Measurements from ENCODE around the gene USP10.

Gene USP10

DNA sequence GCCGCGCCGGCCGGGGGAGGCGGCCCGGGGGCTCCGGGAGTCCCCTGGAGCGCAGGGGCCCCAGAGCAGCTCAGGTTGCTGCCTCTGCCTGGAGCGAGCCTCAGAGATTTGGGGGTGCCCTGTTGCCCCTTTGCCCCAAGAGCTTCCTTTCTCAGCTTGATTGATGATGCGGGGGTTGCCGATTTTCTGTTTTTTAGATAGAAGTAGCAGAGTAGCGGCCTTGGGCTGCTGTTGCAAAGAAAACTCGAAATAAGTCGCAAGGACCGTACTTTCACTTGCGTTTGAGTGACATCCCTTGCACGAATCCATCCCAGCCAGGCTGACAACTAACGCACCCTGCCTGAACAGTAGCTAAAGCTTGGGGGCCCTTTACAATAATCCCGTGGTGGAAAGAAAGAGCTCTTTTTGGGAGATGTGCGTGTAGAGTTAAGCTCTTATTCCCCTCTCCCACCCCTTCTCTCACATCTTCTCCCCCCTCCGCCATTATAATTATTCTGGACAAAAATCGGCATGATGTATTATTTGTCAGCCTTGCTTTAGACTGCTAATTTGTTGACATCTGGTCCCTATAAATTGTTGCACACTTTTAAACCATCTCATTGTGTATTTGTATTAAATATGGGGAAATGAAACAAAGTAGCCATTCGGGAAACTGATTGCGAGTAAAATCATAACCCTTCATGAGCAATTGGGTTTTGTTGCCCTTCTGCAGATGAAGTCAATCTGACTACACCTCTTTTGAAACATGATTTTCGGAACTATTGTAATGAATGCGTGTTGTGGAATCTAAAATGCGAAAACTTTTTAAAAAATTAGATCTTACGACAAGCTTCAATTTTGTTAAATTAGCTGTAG lies 873 bp downstream of the USP10 start:
- DNase-seq: no peak

DNA sequence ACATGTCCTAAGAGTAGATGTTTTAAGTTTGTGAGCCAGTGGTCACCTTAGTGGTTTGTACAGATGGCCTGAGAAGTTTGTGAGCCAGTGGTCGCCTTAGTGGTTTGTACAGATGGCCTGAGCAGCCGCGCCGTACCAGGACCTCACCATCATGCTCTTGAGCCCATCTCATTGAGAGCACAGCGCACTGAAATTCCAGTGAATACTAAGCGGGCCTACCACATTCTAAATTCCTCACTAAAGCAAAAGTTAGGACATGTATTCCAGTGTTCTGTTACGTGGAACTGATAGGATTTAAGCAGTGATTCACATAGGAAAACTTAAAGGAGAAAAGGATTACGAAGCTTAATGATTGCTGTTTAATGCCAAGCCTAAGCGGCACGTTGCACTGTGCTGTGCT lies 3.9 kb downstream of the USP10 start:
- no peak for DNase-seq

DNA sequence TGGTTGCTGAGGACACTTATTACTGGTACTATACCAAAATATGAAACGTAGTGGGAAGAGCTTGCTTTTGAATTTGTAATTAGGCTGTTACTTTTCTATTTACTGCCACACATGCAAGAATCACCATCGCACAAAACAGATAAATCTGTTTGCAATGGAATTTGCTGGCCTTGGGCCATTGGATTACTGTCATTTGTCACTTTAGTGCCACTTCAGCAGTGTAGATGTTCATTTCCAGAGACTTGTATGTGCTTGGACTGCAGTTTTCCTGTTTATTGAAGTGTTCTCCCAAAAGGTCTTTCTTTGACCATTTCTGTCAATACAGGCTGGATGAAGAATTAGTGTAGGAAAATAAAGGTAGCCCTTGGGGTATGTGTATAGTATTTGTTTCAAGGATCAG lies 4.5 kb downstream of the USP10 start:
- no peak for DNase-seq

DNA sequence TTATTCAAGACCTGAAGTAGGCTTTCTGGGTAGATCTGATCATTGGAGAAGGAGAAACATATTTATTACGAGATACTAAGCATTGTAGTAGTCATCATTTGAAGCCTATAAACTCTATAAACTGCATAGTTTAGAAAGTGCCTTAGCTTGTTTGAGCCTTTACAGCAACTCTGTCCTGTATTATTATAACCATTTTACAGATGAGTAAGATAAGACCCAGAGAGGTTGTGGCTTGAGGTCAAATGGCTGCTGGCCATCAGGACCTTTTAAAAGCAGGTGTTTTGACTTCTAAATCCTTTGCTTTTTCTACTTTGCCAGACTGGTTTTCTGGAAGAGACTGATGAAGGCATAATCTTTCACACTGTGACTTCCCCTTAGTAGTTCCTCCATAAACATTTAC lies 7.1 kb downstream of the USP10 start:
- DNase-seq: no peak

DNA sequence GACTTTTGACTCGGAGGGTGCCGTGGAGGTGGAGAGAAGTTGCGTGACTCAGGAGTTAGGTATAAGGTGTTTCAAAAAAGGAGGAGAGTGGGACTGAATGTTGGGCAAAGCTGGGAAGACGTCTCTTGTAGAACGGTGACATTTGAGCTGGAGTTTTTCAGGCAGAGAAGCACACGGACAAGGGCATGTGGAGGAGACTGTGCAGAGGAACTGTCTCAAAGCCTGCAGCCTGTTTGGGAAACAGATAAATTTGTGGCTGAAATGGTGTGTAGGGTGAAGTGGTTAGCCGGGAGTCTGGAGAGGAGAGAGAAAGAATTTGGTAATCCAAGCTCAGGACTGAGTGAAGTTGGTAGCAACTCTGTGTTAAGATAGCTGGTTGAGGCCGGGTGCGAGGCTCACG lies 9.8 kb downstream of the USP10 start:
- no peak for DNase-seq

DNA sequence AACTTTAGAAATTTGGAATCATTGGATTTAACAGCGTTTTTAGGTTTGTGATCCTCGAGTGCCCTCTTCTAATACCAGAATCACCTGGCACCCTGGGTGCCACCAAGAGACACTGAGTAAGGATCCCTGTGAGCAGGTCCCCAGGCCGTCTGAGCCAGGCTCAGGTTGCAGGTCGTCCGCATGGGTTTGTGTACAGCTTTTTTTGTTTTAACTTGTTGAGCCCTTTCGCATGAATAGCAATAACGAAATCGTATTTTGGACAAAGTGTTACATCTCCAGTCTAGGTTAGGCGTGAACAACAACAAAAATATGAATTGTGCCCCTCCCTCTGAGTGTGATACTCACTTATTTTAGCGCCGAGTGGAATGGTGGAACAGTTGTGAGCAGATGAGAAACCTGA lies 10.9 kb downstream of the USP10 start:
- no peak for DNase-seq

DNA sequence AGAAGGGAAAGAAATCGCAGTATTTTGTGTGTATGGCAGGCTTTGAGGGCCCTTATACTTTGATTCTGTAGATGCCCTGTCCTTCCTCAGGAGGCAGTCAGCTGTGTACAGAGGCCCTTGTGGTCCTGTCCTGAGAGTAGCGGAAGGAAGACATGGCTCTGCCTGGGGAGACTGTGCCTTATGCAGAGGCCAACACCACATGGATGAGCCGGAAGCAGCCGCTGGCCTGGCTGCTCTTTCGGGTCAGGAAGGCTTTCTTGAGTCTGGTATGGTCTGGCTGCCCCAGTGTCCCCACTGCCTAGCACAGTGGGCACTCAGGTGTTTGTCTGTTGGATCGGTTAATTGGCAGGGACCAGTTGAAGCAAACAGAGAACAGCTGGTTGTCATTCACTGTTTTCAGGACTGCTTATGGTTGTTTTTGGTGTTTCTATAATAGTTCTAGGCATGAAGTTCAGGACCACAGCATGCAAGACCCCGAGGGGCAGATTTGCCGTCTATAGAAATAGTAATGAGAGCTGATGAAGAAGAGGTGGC lies 12.4 kb downstream of the USP10 start:
- no peak for DNase-seq

DNA sequence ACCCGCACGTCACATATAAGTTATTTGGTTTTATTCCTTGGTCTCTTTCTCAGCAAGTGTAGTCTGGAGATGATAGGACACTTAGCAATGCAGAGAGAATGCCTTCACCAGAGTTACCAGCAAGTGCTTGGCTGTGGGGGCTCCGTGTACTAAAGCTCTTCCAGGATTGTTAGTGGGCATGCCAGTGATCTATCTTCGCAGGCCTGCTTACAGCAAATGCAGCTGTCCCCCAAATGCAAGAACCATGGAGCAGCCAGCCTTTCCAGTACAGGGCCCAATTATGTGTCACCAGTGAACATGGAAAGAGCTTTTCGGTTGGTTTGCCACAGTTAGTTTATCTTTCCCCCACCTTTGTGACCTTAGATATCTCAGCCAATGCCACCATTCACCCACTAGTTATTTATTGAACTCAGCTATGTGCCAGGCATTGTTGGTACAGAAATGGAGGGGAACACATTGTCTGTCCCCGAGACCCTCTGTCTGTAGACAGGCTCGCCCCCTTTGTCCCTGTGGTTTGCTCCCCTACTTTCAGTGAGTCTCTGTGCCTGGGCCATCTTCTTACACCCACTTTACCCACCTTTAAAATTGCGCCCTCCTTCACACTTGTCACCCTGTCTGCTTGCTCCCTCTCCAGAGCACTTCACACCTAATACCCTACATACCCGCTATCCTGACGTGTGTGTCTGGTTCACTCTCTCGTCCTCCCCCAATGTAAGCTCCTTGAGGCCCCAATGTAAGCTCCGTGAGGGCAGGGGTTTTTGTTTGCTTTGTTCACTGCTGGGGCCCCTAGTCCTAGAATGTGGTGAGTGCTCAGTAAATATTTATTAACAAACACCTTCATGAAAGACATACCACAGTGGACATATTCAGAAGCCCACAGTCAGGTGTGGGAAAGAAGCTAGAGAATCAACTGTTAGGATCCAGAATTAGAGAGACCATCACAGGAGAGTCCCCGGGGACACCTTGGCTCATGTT lies 13.3 kb downstream of the USP10 start:
- no peak for DNase-seq

DNA sequence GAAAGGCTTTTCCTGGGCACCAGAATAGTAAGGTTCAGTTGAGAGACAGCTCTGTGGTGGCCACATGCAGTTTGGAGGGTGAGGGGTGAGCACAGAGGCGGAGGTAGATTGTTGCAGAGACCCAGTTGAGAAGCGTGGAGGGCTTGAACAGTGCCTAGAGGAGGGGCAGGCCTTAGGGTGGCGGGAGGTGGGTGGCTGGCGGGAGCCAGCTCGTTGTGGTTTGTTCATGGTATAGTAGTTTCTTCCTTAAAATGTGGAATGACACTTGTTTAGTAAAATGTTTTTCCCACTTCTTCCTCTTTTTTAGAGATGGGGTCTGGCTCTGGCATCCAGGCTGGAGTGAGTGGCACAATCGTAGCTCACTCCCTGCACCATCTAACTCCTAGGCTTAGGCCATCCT lies 14.2 kb downstream of the USP10 start:
- no peak for DNase-seq

DNA sequence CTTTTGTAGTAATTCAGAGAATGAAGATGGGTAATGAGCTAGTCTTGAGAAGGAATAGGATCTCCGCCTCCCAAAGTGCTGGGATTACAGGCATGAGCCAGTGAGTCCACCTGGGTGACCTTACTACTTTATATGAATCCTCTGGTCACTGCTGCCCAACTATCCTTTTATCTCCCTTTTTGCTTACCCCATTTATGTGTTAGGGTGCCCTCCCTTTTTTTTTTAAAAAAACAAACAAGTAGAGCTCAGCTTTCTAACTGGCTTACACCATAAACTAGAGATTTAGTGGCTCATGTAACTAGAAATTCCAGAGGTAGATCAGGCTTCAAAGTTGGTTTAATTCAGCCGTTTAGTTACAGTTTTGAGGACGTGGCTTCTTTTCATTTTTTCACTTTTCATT lies 15.6 kb downstream of the USP10 start:
- DNase-seq: no peak

DNA sequence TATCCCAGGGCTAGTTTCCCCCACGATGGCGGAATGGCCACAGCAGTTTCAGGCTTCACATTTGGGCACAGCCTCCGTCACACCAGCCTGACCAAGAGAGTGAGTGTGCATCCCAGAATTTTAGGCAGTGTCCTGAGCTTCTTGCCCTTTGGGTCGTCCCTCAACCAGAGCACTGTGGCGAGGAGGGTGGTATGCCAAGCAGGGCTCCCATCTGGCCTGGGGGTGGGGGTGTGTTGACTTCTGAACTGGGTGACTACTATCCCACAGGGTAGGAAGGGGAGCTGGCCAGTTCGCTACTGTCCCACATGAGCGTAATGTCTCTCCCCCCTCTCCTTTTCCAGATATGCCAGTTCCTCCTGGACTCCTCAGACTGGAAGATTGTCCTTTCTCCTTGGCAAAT lies 16.1 kb downstream of the USP10 start:
- DNase-seq: no peak

DNA sequence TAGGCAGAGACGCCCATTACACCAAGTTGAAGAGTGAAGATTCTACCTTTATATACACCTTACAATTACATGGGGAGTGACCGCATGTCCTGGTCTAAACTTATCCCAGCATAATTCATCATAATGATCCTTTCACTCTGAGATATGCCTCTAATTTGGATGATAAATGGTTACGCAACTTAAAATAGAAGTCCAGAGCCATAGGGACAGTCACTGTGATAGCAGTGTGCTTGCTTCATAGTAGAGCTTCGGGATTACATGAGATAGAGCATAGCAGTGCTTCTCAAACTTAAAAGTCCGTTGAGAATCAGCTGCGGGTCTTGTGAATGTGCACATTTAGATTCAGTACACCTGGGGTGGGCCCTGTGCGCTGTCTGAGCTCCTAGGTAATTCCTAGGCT lies 16.9 kb downstream of the USP10 start:
- DNase-seq: no peak

DNA sequence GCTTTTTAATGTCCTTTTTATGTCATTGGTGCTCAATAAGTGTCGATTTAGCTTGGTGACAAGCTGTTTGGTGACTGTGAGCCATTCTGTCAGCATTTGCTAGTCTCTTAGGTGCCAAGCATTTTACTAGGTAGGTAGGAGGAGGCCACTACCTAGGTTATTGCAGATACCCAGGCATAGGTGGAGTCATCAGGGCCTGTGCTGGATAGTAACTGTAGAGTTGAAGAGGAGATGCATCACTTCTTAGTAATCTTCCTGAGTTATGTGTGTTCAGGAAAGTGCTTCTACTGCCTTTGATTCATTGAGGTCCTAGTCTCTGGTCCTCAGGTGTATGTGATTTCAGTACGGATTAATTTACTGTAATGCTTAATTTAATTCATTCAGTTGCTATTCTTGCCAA lies 17.7 kb downstream of the USP10 start:
- DNase-seq: no peak

DNA sequence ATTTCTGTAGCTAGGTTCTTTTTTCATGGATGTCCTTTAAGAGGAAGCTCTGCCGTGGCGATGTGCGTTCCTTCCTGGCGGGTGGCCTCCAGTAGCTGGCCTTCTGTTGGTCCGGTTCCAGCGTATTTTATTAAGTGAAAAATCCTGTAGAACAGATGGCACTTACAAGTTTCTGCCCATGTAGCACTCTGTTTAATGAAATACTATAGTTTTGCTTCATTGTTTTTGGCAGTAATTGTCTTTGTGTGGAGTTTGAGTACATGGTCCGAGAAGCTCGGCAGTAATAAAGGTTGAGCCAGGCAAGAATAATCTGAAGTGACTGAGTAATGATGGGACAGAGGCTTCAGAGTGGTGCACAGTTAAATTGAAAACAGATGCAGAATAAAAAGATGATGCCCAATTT lies 20.4 kb downstream of the USP10 start:
- DNase-seq: no peak

DNA sequence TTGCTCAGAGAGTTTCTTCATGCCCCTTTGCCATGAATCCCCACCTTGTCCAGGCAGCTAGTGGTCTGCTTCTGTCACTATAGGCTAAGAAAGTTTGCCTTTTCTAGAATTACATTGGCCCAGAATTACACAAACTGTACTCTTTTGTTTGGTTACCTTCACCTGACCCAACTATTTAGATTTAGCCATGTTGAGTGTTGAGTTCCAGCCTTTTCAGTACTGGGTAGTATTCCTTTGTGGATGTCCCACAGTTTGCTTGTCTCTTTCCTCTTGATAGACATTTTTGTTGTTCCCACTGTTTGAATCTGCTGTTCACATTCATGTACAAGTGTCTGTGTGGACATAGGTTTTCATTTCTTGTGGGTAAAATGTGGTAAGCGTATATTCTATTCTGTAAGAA lies 22.3 kb downstream of the USP10 start:
- DNase-seq: no peak

DNA sequence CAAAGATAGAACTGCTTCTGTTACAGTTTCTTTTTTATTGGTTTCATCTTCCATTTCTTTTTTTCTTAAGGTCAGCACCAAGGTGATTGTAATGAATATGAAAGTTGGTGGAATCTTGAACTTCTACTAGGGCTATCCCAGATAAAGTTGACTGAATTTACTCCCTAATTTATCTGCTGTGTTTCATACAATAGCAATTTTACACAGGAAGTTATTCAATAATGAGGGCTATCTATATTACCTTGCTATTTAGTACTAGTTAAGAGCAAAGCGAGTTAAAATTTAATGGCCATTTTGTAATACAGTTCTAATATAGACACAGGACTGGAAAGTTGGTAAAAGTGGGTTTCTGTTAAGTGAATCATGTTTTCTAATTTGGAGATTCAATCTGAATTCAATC lies 24.1 kb downstream of the USP10 start:
- no peak for DNase-seq

DNA sequence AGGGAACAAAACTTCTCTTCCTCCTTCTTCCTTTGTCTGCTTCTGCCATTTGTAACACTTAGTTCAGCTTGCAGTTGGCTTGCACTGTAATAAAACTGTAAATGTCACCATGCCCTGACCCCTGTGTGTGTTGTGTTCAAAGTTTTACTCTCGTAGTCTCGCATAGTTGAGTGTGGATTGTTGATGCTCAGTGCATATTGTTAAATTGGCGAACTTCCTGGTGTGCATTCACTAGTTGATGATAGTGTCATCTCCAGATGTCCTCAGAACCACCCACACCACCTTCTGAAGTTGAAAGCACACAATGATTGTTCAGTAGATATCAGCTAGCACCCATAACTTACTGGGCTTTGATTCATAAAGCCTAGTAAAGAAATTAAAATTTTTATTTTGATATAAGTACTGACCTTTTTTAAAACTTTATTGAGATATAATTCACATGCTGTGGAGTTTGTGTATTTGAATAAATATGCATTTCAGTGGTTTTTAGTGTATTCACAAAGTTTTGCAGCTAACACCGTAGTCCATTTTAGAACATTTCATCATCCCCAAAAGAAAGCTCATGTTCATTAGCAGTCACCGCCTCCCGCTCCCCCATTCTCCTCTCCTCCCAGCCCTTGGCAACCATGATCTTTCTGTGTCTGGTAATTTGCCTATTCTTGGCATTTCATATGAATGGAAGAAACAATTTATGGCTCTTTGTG lies 25.0 kb downstream of the USP10 start:
- no peak for DNase-seq

DNA sequence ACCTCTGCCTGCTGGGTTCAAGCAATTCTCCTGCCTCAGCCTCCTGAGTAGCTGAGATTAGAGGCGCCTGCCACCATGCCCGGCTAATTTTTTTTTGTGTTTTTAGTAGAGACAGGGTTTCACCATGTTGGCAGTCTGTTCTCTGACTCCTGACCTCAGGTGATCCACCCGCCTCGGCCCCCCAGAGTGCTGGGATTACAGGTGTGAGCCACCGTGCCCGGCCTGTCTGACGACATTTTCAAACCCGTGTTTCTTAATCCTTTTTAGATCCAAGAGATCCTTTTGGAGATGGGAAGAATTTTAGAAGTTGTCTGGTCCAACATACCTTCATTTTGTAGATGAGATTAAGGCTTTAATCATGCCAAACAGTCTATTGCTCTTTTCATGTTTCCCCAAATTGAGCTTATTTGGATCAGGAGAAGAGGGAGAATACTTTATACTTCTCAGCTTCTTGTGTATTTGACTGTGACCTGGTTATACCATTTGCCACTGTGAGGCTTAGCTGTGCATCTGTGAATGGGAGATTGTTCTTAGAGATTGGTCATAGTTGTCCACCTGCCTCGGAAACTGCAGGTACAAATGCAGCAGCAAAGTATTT lies 25.8 kb downstream of the USP10 start:
- no peak for DNase-seq

DNA sequence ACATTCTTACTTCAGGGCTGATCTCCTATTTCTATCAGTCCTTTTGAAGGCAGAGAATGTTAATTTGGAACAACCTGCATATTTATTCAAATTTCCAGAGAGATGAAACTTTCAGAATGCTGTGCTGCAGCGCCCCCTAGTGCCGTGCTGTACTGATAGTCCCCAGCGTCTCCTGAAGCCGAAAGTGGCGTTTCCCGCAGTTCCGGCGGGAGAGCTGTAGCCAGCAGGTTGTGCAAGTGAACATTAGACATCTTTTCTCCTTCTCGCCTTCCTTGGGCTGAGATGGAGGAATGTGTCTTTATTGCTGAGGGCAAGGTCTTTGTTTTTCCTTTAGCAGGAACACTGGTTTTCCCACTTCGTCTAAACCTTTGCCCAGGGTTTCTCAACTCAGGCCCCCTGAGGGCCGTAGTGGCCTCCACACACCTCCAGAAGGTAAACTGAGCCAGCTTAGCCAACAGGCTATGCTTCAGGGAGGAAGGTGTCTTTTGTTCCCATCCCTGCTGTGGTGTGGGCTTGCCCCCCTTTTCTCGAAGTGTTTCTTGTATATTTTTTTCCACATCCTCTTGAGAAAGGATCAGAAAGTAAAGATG lies 26.4 kb downstream of the USP10 start:
- peak; percentile 68 for DNase-seq

DNA sequence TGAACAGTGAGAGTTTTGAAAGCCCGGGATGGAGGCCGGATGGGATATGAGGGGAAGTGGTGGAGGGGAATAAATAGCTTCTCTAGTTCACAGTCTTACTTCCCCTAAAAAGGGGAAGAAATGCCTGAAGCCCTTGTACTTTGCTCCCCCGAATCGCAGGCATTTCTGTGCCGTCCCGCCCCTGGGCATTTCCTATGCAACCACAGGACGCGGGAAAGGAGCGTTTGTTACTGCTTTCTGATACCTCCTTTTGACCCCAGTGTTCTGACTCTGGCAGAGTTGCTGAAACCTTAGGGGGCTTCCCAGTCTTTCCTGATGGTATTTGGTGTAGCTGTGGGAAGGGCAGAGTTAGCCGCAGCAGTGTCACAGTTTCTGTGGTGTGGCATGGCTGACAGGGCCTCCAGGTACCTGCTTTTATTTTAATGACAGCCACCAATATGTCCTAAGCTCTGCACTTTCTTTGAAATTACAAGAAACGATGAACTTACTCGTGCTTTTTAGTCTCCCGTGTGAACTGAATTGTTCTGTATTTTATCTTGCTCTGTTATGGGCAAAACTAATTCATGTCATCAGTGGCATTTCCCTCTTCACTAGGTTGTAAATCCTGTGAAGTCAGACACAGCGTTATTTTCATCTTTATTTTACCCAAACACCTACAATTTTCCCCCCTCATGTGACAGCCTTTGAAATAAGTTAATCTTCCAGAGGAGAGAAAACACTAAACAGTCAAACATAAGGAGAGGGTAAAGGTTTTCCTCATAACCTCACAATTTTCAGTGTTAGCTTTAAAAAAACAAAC lies 27.1 kb downstream of the USP10 start:
- DNase-seq: no peak

DNA sequence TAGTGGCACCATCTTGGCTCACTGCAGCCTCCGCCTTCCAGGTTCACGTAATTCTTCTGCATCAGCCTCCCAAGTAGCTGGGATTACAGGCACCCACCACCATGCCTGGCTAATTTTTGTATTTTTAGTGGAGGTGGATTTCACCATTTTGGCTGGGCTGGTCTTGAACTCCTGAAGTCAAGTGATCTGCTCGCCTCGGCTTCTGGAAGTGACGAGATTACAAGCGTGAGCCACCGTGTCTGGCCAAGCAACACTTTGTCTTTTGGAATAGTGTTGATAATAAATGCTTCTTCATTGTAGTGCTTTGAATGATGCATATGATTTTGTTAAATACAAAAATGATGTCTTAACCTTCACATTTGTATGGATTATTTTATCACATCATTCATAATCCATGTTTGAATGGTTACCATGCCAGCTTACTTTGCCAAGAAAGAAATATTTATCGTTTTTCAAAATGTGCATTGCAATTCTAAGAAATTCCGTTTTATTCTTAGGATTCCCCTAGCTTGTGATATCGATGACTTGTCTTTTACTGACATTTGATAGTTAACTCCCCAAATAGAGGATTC lies 29.1 kb downstream of the USP10 start:
- DNase-seq: no peak

Data from NCI-H226 (cell line).